Adrenal gland (tissue), 12 donors: ENCODE data around the gene ISCU. TPM values are rescaled to one million over a fixed set of nuclear protein-coding genes. Genes with fewer than 3 reads are reported as not detected.
A peak's percentile ranks its signal among the peaks of the same experiment; 100 is the strongest.

ENCODE experiments used
- DNase-seq, 7 donors: peaks; one replicate each; pipeline ENCODE4 v3.0.0-alpha.2; 2019 to 2020
- H3K27ac ChIP-seq, 5 donors: fragments of 200-600 bp; sonication (generic) in 4 of 5; 1 replicate in 3 of 5; 2 replicates in 2 of 5; pipeline versions ENCODE4 v1.5.1 to v1.8.0; 2016 to 2020; ENCODE audit warnings: mild to moderate bottlenecking in 1 of 5
- H3K27me3 ChIP-seq: fragments of 200-600 bp; 2 replicates; pipeline ENCODE4 v1.8.0; 2021
- H3K36me3 ChIP-seq, 2 donors: fragments of 200-600 bp; replicated peaks in 1 of 2; 1 replicate in 1 of 2; 2 replicates in 1 of 2; pipeline versions ENCODE4 v1.5.1 to v1.8.0; 2018 to 2022
- H3K4me1 ChIP-seq, 2 donors: fragments of 200-600 bp; replicated peaks in 1 of 2; 1 replicate in 1 of 2; 2 replicates in 1 of 2; pipeline versions ENCODE4 v1.5.1 to v1.8.0; 2018 to 2021
- H3K4me3 ChIP-seq, 4 donors: fragments of 200-600 bp; sonication (generic) in 3 of 4; one replicate each; pipeline ENCODE4 v1.5.1; 2016 to 2018
- H3K9me3 ChIP-seq, 3 donors: fragments of 200-600 bp; sonication (generic) in 1 of 3; replicated peaks in 1 of 3; 1 replicate in 2 of 3; 2 replicates in 1 of 3; pipeline versions ENCODE4 v1.5.1 to v1.8.0; 2016 to 2021
- CTCF ChIP-seq, 6 experiments: fragments of 450-650 bp in 4 of 6; fragments of 200-600 bp in 2 of 6; sonication (generic) in 1 of 6; IDR thresholded peaks; 1 replicate in 5 of 6; 2 replicates in 1 of 6; pipeline versions ENCODE4 v1.5.1 to v1.8.0; 2016 to 2021; ENCODE audit warnings: antibody characterized with exemption in 6 of 6, mild to moderate bottlenecking in 2 of 6, moderate library complexity in 1 of 6
- POLR2A ChIP-seq, 2 donors: fragments of 450-650 bp; IDR thresholded peaks; one replicate each; pipeline ENCODE4 v1.6.1; 2017; ENCODE audit warnings: antibody characterized with exemption in 2 of 2, mild to moderate bottlenecking in 2 of 2, moderate library complexity in 1 of 2
- WGBS, 4 donors: extraction: QIAGEN DNeasy Blood & Tissue Kit in 2 of 4; methylation state at CpG; one replicate each; pipeline versions ENCODE4 v1.1.5 to v1.1.7; 2013 to 2017; 5-methylcytosine and 5-hydroxymethylcytosine counted together
- intact Hi-C, 2 donors: fragments of 100-400 bp; cut with DNase I; formaldehyde crosslinking; loops; one replicate each; pipeline versions ENCODE4 v1.14.1 to v1.15.0; 2022 to 2023
- polyA plus RNA-seq, 3 donors: library from polyadenylated mRNA; stranded (reverse); fragments of 200-250 nt in 2 of 3; fragments of 350-450 nt in 1 of 3; fragmentation: Illumina TruSeq in 1 of 3; extraction: RNeasy Lipid Tissue Mini Kit (QIAGEN cat#74804) in 1 of 3; gene quantifications; one replicate each; pipeline ENCODE4 v1.2.3, GENCODE V29; 2013 to 2014
- total RNA-seq, 9 donors: library from RNA; depleted of rRNA in 4 of 9; stranded (reverse); fragments of >200 nt in 4 of 9; fragments of 120-200 nt in 1 of 9; fragmentation: NEBNext Ultra II Directional in 1 of 9; extraction: Animal tissue kit (Norgen Biotek cat#: 25700) in 1 of 9; gene quantifications; one replicate each; pipeline versions ENCODE4 v1.1.0 to v1.2.4, GENCODE V29; 2013 to 2023
- donor health status: healthy with polysubstance abuse.
- donor health status: Bipolar disorder and iron deficiency.
- donor health status: DM: yes; HTN: yes; CAD: no.
- donor health status: DM: no; HTN: no; CAD: no.
- donor health status: DM: no; HTN: no; CAD: no.
- donor health status: DM: yes; HTN: yes; CAD: no.

Gene ISCU
- total and polyA plus RNA-seq, 12 donors = 209 to 1,219 (median 393) TPM

GRCh38 chr12:108594960-108595710, 32.7 kb downstream of the ISCU start:
- H3K27ac ChIP-seq = peak overlapping the region in 1 of 5 donors; percentile 25
- no peak for TF ChIP-seq CTCF (IDR thresholded peaks at IDR 0.05)
- no peak for TF ChIP-seq POLR2A (IDR thresholded peaks at IDR 0.05)
- no peaks in the 10 kb centered on the region for H3K9me3 ChIP-seq
- no peaks in the 10 kb centered on the region for H3K36me3 ChIP-seq
- no peak overlapping the region for H3K4me3 ChIP-seq
- 85 to 92% (median 89%) methylated on average over 7 of the region's 7 CpGs for WGBS, 4 donors
- H3K27me3 ChIP-seq = no peaks in the 10 kb centered on the region
- DNase-seq = no peak
- intact Hi-C loops = no loop called here
- H3K4me1 ChIP-seq = no peaks in the 10 kb centered on the region

GRCh38 chr12:108595711-108596647, 33.6 kb downstream of the ISCU start:
- Histone ChIP-seq H3K27ac (peak overlapping the region in 1 of 5 donors; percentile 25), H3K27me3 (no peaks in the 10 kb centered on the region), H3K36me3 (no peaks in the 10 kb centered on the region), H3K9me3 (no peaks in the 10 kb centered on the region), H3K4me1 (no peaks in the 10 kb centered on the region), H3K4me3 (no peak overlapping the region)
- 52 to 85% (median 74%) methylated on average over 12 to 17 of the region's 17 CpGs for WGBS, 4 donors
- intact Hi-C loops = no loop called here
- no peak for DNase-seq
- no peak for TF ChIP-seq POLR2A (IDR thresholded peaks at IDR 0.05)
- TF ChIP-seq CTCF (IDR thresholded peaks at IDR 0.05) = no peak

- peak overlapping the region in 1 of 5 donors; percentile 23 for H3K27ac ChIP-seq
- H3K9me3 ChIP-seq = no peaks in the 10 kb centered on the region
- peak overlapping the region in 1 of 4 donors; percentile 46 for H3K4me3 ChIP-seq
- H3K36me3 ChIP-seq = no peaks in the 10 kb centered on the region
- DNase-seq = no peak
- no peaks in the 10 kb centered on the region for H3K4me1 ChIP-seq
- H3K27me3 ChIP-seq = no peaks in the 10 kb centered on the region
- TF ChIP-seq POLR2A (IDR thresholded peaks at IDR 0.05) (no peak), CTCF (IDR thresholded peaks at IDR 0.05) (no peak)
- intact Hi-C loops = no loop called here
- 28 to 50% (median 42%) methylated on average over 2 to 10 of the region's 10 CpGs for WGBS, 4 donors
Measured at GRCh38 chr12:108596854-108597558, 34.6 kb downstream of the ISCU start.
